HEK293 (cell line): ENCODE results near the gene ENTREP1.

ENCODE experiments used
- CTCF ChIA-PET: fragments of 350-600 bp; formaldehyde crosslinking; extraction: SDS; loops from one replicate; lab custom pipeline; 2021; ENCODE audit warnings: antibody characterized with exemption; lab: Yijun Ruan, JAX
- POLR2A ChIA-PET: fragments of 300-600 bp; formaldehyde crosslinking; extraction: SDS; loops from one replicate; lab custom pipeline; 2020; ENCODE audit warnings: antibody characterized with exemption, inconsistent platforms; lab: Yijun Ruan, JAX
- H3K27ac ChIP-seq: fragments of 200-500 bp; sonication (Bioruptor generic); 2 replicates; pipeline ENCODE4 v1.5.1; 2014; ENCODE audit warnings: low read depth, low read length, control low read depth, inconsistent platforms; ENCODE audit errors: extremely low read depth
- H3K36me3 ChIP-seq, 2 experiments: fragments of 200-500 bp in 1 of 2; sonication (Bioruptor generic) in 1 of 2; 1 replicate in 1 of 2; 2 replicates in 1 of 2; pipeline ENCODE4 v1.5.1; 2014 to 2017; ENCODE audit warnings: inconsistent platforms in 2 of 2, low read length in 2 of 2; ENCODE audit not compliant: control insufficient read depth in 2 of 2, insufficient read depth in 1 of 2
- H3K4me1 ChIP-seq: fragments of 200-500 bp; sonication (Bioruptor generic); 2 replicates; pipeline ENCODE4 v1.5.1; 2014; ENCODE audit warnings: mild to moderate bottlenecking, low read length, inconsistent platforms; ENCODE audit not compliant: control insufficient read depth, insufficient read depth
- H3K4me3 ChIP-seq: 2 replicates; pipeline ENCODE4 v1.5.1; 2011; ENCODE audit warnings: low read depth, mild to moderate bottlenecking, control low read depth, low read length, moderate library complexity
- H3K9me3 ChIP-seq: fragments of 200-500 bp; sonication (Bioruptor generic); 2 replicates; pipeline ENCODE4 v1.5.1; 2014; ENCODE audit warnings: low read depth, low read length, inconsistent platforms; ENCODE audit not compliant: control insufficient read depth, insufficient read depth
- BCL11B ChIP-seq: fragments of 450-650 bp; formaldehyde crosslinking; IDR thresholded peaks from 2 replicates; pipeline ENCODE4 v1.5.1; 2016; ENCODE audit warnings: low read depth, missing biosample characterization, missing genetic modification characterization
- EGR2 ChIP-seq: fragments of 450-650 bp; formaldehyde crosslinking; IDR thresholded peaks from 2 replicates; pipeline ENCODE4 v1.5.1; 2016; ENCODE audit warnings: low read depth, missing biosample characterization, missing genetic modification characterization
- GLIS1 ChIP-seq: fragments of 450-650 bp; formaldehyde crosslinking; IDR thresholded peaks from 2 replicates; pipeline ENCODE4 v1.5.1; 2016; ENCODE audit warnings: missing biosample characterization, missing genetic modification characterization
- PRDM6 ChIP-seq: fragments of 450-650 bp; formaldehyde crosslinking; IDR thresholded peaks from 2 replicates; pipeline ENCODE4 v1.5.1; 2017; ENCODE audit warnings: missing biosample characterization, missing genetic modification characterization
- REPIN1 ChIP-seq: fragments of 450-650 bp; formaldehyde crosslinking; IDR thresholded peaks from 2 replicates; pipeline ENCODE4 v1.5.1; 2017; ENCODE audit warnings: missing biosample characterization, missing genetic modification characterization, low read depth
- SCRT1 ChIP-seq: fragments of 450-650 bp; formaldehyde crosslinking; IDR thresholded peaks from 2 replicates; pipeline ENCODE4 v1.5.1; 2016; ENCODE audit warnings: missing biosample characterization, missing genetic modification characterization, borderline replicate concordance
- ZBTB1 ChIP-seq: fragments of 450-650 bp; formaldehyde crosslinking; IDR thresholded peaks from 2 replicates; pipeline ENCODE4 v1.5.1; 2016; ENCODE audit warnings: missing biosample characterization, missing genetic modification characterization
- ZBTB26 ChIP-seq: fragments of 450-650 bp; formaldehyde crosslinking; optimal IDR thresholded peaks from 2 replicates; pipeline ENCODE3; 2016; ENCODE audit warnings: missing biosample characterization, mild to moderate bottlenecking, missing genetic modification characterization
- ZNF157 ChIP-seq: fragments of 450-650 bp; formaldehyde crosslinking; IDR thresholded peaks from 2 replicates; pipeline ENCODE4 v1.5.1; 2016; ENCODE audit warnings: missing biosample characterization, missing genetic modification characterization
- ZNF2 ChIP-seq: fragments of 450-650 bp; formaldehyde crosslinking; IDR thresholded peaks from 2 replicates; pipeline ENCODE4 v1.5.1; 2016; ENCODE audit warnings: missing biosample characterization, missing genetic modification characterization
- ZNF311 ChIP-seq: fragments of 450-650 bp; formaldehyde crosslinking; IDR thresholded peaks from 2 replicates; pipeline ENCODE4 v1.5.1; 2017; ENCODE audit warnings: missing biosample characterization, missing genetic modification characterization, borderline replicate concordance
- ZNF501 ChIP-seq: fragments of 450-650 bp; formaldehyde crosslinking; IDR thresholded peaks from 2 replicates; pipeline ENCODE4 v1.5.1; 2016; ENCODE audit warnings: missing biosample characterization, missing genetic modification characterization
- ZNF518A ChIP-seq: fragments of 450-650 bp; formaldehyde crosslinking; conservative IDR thresholded peaks from 2 replicates; pipeline ENCODE4 v1.5.1; 2016; ENCODE audit warnings: low read depth, missing biosample characterization, missing genetic modification characterization
- ZNF521 ChIP-seq: fragments of 450-650 bp; formaldehyde crosslinking; IDR thresholded peaks from 2 replicates; pipeline ENCODE4 v1.5.1; 2017; ENCODE audit warnings: missing biosample characterization, mild to moderate bottlenecking, missing genetic modification characterization
- ZNF544 ChIP-seq: fragments of 450-650 bp; formaldehyde crosslinking; IDR thresholded peaks from 2 replicates; pipeline ENCODE4 v1.5.0; 2017; ENCODE audit warnings: missing biosample characterization, missing genetic modification characterization
- ZNF623 ChIP-seq: fragments of 450-650 bp; formaldehyde crosslinking; IDR thresholded peaks from 2 replicates; pipeline ENCODE4 v1.5.1; 2016; ENCODE audit warnings: missing biosample characterization, missing genetic modification characterization
- ZNF624 ChIP-seq: fragments of 450-650 bp; formaldehyde crosslinking; IDR thresholded peaks from 2 replicates; pipeline ENCODE4 v1.5.1; 2017; ENCODE audit warnings: missing biosample characterization, missing genetic modification characterization
- ZNF654 ChIP-seq: fragments of 450-650 bp; formaldehyde crosslinking; IDR thresholded peaks from 2 replicates; pipeline ENCODE4 v1.5.1; 2016; ENCODE audit warnings: low read depth, missing biosample characterization, missing genetic modification characterization
- ZNF830 ChIP-seq: fragments of 450-650 bp; IDR thresholded peaks from 2 replicates; pipeline ENCODE4 v1.5.0; 2018; ENCODE audit warnings: missing biosample characterization, missing genetic modification characterization, low read depth, mild to moderate bottlenecking, moderate library complexity
- ZSCAN16 ChIP-seq: fragments of 450-650 bp; formaldehyde crosslinking; IDR thresholded peaks from 2 replicates; pipeline ENCODE4 v1.5.1; 2016; ENCODE audit warnings: missing biosample characterization, missing genetic modification characterization
- TF ChIP-seq, protein P1 (sequence below): fragments of 450-650 bp; formaldehyde crosslinking; IDR thresholded peaks from 2 replicates; pipeline ENCODE4 v1.5.1; 2016; ENCODE audit warnings: missing biosample characterization, missing genetic modification characterization
- TF ChIP-seq, protein P2 (sequence below): fragments of 450-650 bp; formaldehyde crosslinking; IDR thresholded peaks from 2 replicates; pipeline ENCODE4 v1.5.1; 2016; ENCODE audit warnings: missing biosample characterization, missing genetic modification characterization

Gene ENTREP1

GRCh38 chr9:69420611-69421270 lies 95.7 kb downstream of the ENTREP1 start:
- no peaks in the 10 kb centered on the region for H3K36me3 ChIP-seq
- ChIA-PET POLR2A (no interaction called here), CTCF (interaction anchor here (0.7 to 8.1 kb wide), 13 partner anchors 9 to 691 kb away, joined by 3 to 164 read pairs (median 9); no protein-coding TSS in a partner anchor)
- H3K4me3 ChIP-seq, result no peak overlapping the region
- no peaks in the 10 kb centered on the region for H3K9me3 ChIP-seq
- H3K27ac ChIP-seq, result no peak overlapping the region
- H3K4me1 ChIP-seq, result no peaks in the 10 kb centered on the region
- TF ChIP-seq ZBTB1 (tag by site-specific recombination) (no peak), ZNF521 (no peak), REPIN1 (tag by site-specific recombination) (no peak), ZBTB26 (tag by site-specific recombination) (no peak), ZNF501 (tag by site-specific recombination) (no peak), ZSCAN16 (tag by site-specific recombination) (no peak), ZNF624 (no peak), ZNF544 (no peak), ZNF311 (tag by site-specific recombination) (no peak), BCL11B (tag by site-specific recombination) (no peak), ZNF518A (tag by site-specific recombination) (no peak), ZNF830 (tag by site-specific recombination) (no peak), SCRT1 (tag by site-specific recombination) (no peak)

DNA sequence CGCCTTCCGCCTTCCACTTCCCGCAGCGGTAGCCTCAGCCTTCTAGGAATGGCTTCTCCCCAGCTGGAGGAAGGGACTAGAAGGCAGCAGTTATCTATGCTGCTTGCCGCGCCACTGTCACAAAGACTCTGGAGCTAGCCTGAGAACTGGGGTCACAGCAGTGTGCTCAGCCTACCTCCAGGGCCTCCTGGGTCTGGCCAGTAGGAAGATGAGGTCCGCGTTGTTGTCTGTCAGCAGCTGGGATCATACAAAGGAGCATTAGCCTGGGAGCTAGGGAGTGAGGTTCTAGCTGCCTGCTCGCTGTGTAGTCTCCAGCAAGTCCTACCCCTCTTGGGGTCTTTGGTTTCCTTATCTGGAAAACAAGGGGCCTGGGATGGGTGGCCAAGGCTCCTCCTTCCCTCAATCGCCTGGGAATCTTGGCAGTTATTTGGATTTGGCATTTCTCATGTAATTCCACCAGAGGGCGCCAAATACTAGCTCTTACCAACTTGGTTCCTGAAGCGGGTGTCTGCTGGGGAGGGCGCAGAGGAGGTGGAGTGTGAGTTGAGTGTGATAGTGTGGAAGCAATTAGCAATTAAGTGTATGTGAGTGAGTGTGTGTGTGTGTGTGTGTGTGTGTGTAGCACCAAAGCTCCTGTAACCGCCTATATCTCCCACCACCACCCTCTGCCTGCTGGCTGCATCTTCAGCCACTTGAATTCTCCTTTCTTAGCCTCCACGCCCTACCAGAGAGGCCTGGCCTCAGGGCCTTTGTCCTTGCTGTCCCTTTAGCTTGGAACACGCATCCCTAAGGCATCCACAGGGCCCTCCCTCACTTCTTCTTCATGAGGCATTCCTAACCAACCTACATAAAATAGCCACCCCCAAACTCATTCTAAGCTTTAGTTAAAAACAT lies 97.1 kb downstream of the ENTREP1 start:
- ChIA-PET CTCF (interaction anchor here (0.5 to 8.1 kb wide), 69 partner anchors 9 to 1180 kb away, joined by 3 to 164 read pairs (median 3); partner anchors contain the start of gene APBA1), POLR2A (no interaction called here)
- 0 out of 2 replicates have a peak, but pooled peaks have one; percentile 20 for TF ChIP-seq EGR2 (tag by site-specific recombination)
- peak; percentile 29; the same call in 1 of the 2 replicates for TF ChIP-seq ZNF623
- TF ChIP-seq, protein P1, sequence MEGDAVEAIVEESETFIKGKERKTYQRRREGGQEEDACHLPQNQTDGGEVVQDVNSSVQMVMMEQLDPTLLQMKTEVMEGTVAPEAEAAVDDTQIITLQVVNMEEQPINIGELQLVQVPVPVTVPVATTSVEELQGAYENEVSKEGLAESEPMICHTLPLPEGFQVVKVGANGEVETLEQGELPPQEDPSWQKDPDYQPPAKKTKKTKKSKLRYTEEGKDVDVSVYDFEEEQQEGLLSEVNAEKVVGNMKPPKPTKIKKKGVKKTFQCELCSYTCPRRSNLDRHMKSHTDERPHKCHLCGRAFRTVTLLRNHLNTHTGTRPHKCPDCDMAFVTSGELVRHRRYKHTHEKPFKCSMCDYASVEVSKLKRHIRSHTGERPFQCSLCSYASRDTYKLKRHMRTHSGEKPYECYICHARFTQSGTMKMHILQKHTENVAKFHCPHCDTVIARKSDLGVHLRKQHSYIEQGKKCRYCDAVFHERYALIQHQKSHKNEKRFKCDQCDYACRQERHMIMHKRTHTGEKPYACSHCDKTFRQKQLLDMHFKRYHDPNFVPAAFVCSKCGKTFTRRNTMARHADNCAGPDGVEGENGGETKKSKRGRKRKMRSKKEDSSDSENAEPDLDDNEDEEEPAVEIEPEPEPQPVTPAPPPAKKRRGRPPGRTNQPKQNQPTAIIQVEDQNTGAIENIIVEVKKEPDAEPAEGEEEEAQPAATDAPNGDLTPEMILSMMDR (tag by site-specific recombination), result peak; percentile 81
- peak; percentile 90 for TF ChIP-seq ZNF654 (tag by site-specific recombination)
- no peak for TF ChIP-seq PRDM6 (tag by site-specific recombination)
- no peak for TF ChIP-seq ZNF157 (tag by site-specific recombination)
- TF ChIP-seq GLIS1 (tag by site-specific recombination), result peak; percentile 31; the same call in 1 of the 2 replicates
- TF ChIP-seq, protein P2, sequence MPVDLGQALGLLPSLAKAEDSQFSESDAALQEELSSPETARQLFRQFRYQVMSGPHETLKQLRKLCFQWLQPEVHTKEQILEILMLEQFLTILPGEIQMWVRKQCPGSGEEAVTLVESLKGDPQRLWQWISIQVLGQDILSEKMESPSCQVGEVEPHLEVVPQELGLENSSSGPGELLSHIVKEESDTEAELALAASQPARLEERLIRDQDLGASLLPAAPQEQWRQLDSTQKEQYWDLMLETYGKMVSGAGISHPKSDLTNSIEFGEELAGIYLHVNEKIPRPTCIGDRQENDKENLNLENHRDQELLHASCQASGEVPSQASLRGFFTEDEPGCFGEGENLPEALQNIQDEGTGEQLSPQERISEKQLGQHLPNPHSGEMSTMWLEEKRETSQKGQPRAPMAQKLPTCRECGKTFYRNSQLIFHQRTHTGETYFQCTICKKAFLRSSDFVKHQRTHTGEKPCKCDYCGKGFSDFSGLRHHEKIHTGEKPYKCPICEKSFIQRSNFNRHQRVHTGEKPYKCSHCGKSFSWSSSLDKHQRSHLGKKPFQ (tag by site-specific recombination), result 0 out of 2 replicates have a peak, but pooled peaks have one; percentile 50
- 0 out of 2 replicates have a peak, but pooled peaks have one; percentile 53 for TF ChIP-seq ZNF2

More for the DNA sequence above, 97.1 kb downstream of the ENTREP1 start:
- H3K4me1 ChIP-seq, result no peaks in the 10 kb centered on the region
- H3K36me3 ChIP-seq, result no peaks in the 10 kb centered on the region
- no peaks in the 10 kb centered on the region for H3K9me3 ChIP-seq
- no peak overlapping the region for H3K27ac ChIP-seq
- H3K4me3 ChIP-seq, result no peak overlapping the region
